Measurements from ENCODE around the gene SCO1. TPM values are rescaled to one million over a fixed set of nuclear protein-coding genes. Genes with fewer than 3 reads are reported as not detected.

The SCO1 gene
- total and polyA plus RNA-seq, 2 donors (not counting 1 experiment from before 2014, with no cell fraction given) = 16.7 to 56.6 TPM

Other genes with a start within 250 kb of the SCO1 start
- gene MYH4, start 228.0 kb downstream of the SCO1 start, total RNA-seq = not detected in 2 replicates
- not detected in 2 replicates for gene MYH4, start 228.0 kb downstream of the SCO1 start, polyA plus RNA-seq
- gene MYH1, start 179.0 kb downstream of the SCO1 start, total RNA-seq = not detected in 2 replicates
- not detected in 2 replicates for gene MYH1, start 179.0 kb downstream of the SCO1 start, polyA plus RNA-seq
- not detected in 2 replicates for gene MYH2, start 147.9 kb downstream of the SCO1 start, total RNA-seq
- not detected in 2 replicates for gene MYH2, start 147.9 kb downstream of the SCO1 start, polyA plus RNA-seq
- gene MYH3, start 40.2 kb downstream of the SCO1 start, total RNA-seq = 0.50 and 0.51 TPM in 2 replicates
- 0.25 and 1.0 TPM in 2 replicates for gene MYH3, start 40.2 kb downstream of the SCO1 start, polyA plus RNA-seq
- 17.0 and 25.4 TPM in 2 replicates for gene ADPRM, start 61 bp upstream of the SCO1 start, total RNA-seq
- gene ADPRM, start 61 bp upstream of the SCO1 start, polyA plus RNA-seq = 8.7 and 11.3 TPM in 2 replicates
- gene TMEM220, start 32.5 kb upstream of the SCO1 start, total RNA-seq = 3.1 and 4.3 TPM in 2 replicates
- gene TMEM220, start 32.5 kb upstream of the SCO1 start, polyA plus RNA-seq = 2.8 and 4.1 TPM in 2 replicates
- gene TMEM238L, start 106.6 kb upstream of the SCO1 start, total RNA-seq = not detected in 2 replicates
- gene TMEM238L, start 106.6 kb upstream of the SCO1 start, polyA plus RNA-seq = not detected in 2 replicates
- gene PIRT, start 140.6 kb upstream of the SCO1 start, total RNA-seq = not detected in 2 replicates
- gene PIRT, start 140.6 kb upstream of the SCO1 start, polyA plus RNA-seq = not detected in 2 replicates

Measured in fibroblast of lung (primary cell).